HL-60/S4 (cell line): ENCODE data around the gene SLC26A6.

Source experiments
- in situ Hi-C: fragments of 300-500 bp; cut with MboI; formaldehyde crosslinking; loops from 2 replicates; pipeline ENCODE4 v1.14.3; 2022; ENCODE audit warnings: low sequenced_read_pairs

The SLC26A6 gene

GRCh38 chr3:48581621-48582481 is 53.4 kb downstream of the SLC26A6 start:
- in situ Hi-C loops, result no loop called here

DNA sequence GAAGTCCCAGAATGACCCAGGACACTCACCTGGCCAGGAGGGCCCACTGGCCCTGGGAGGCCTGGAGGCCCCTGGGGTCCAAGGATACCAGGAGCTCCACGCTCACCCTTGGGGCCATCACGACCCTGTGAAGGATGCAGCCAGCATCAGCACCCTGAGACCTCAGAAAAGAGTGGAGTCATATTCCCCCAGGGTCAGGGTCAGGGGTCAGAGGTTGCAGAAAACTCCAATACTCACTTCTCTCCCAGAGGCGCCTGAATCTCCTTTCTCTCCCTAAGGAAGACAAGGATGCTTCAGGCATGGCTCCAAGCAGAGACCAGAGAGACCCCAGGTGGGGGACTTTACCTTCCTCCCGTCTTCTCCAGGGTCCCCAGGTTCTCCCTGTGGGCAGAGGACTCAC is 58.6 kb downstream of the SLC26A6 start:
- in situ Hi-C loops, result no loop called here
